DMS153 (cell line): ENCODE results near the gene SCGB1C2.
A peak's percentile ranks its signal among the peaks of the same experiment; 100 is the strongest.
"Not testable (repeated sequence)": the region's sequence is repeated elsewhere in the genome, so short reads cannot be mapped to it uniquely, and the experiment has no call there.

ENCODE experiments used
- DNase-seq: peaks from one replicate; lab custom pipeline; 2025; lab: John Stamatoyannopoulos, UW

The SCGB1C2 gene

DNA sequence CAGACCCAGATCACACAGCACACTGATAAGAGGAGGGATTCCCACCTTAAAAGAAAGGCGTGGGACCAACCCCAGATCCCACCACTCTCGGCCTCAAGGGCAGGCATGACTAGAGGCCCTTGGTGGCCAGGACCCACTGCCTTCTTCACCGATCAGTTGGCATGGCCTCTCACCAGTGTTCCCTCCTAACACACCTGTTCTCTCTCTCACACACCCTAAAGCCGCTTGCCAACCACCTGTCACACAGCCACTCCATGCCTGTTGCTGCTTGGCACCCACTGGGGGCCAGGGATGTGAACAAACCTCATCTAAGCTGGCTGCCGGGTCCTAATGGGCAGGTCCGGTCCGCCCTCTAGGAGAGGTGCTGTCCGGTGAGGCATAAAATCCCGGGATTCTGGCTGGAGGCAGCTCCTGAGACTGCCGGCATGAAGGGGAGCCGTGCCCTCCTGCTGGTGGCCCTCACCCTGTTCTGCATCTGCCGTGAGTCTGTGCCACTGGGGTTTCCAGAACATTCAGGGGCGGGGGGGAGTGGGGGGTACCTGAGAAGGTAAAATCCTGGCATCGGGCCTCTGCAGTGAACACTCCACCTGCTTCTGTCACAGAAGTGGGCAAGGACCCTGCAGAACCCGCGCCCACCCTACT is at the start of gene SCGB1C2:
Gene SCGB1C2, plus strand, starts transcription at position 404 of the 642 bp plus-strand sequence. Its CDS starts 22 bp downstream, at position 426.
- not testable (repeated sequence) for DNase-seq

DNA sequence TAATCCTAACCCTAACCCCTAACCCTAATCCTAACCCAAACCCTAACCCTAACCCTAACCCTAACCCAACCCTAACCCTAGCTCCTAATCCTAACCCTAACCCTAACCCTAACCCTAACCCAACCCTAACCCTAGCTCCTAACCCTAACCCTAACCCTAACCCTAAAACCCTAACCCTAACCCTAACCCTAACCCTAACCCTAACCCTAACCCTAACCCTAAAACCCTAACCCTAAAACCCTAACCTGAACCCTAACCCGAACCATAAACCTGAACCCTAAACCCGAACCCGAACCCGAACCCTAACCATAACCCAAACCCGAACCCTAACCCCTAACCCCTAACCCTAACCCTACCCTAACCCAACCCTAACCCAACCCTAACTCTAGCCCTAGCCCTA is 24.3 kb upstream of the SCGB1C2 start:
- DNase-seq, result not testable (repeated sequence)

- not testable (repeated sequence) for DNase-seq
Measured at GRCh38 chr17:118339-118917, 18.9 kb upstream of the SCGB1C2 start.

- not testable (repeated sequence) for DNase-seq
Measured at GRCh38 chr17:133932-134331, 3.4 kb upstream of the SCGB1C2 start.

DNA sequence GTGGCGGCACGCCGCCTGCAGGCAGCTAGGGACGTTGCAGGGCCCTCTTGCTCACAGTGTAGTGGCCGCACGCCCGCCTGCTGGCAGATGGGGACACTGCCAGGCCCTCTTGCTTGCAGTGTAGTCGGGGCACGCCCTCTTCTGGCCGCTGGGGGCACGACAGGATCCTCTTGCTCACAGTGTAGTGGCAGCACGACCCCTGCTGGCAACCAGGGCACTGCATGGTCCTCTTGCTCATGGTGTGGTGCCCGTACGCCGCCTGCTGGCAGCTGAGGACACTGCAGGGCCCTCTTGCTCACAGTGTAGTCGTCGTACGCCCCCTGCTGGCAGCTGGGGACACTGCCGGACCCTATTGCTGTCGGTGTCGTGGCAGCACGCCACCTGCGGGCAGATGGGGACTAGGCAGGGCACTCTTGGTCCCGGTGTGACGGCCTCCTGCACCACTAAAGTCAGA is 3.0 kb upstream of the SCGB1C2 start:
- DNase-seq, result not testable (repeated sequence)

GRCh38 chr17:135022-135421 is 2.3 kb upstream of the SCGB1C2 start:
- DNase-seq, result not testable (repeated sequence)

DNA sequence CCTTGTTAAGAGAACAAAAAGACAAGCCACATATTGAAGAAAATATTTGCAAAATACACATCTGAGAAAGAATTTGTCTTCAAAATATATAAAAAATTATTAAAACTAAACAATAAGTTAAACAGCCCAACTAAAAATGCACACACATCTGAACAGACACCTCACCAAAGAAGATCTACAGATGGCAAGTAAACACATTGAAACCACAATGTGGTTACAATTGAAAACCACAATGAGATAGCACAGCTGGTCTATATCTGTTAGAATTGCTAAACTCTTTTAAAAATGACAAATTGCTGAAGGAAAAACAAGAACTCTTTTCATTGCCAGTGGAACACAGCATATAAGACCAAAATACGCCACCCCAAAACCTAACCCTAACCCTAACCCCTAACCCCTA is 1.5 kb upstream of the SCGB1C2 start:
- DNase-seq, result not testable (repeated sequence)

GRCh38 chr17:136531-136930 is 838 bp upstream of the SCGB1C2 start:
- DNase-seq, result not testable (repeated sequence)

GRCh38 chr17:139401-140205 is 2.2 kb downstream of the SCGB1C2 start:
- not testable (repeated sequence) for DNase-seq

DNA sequence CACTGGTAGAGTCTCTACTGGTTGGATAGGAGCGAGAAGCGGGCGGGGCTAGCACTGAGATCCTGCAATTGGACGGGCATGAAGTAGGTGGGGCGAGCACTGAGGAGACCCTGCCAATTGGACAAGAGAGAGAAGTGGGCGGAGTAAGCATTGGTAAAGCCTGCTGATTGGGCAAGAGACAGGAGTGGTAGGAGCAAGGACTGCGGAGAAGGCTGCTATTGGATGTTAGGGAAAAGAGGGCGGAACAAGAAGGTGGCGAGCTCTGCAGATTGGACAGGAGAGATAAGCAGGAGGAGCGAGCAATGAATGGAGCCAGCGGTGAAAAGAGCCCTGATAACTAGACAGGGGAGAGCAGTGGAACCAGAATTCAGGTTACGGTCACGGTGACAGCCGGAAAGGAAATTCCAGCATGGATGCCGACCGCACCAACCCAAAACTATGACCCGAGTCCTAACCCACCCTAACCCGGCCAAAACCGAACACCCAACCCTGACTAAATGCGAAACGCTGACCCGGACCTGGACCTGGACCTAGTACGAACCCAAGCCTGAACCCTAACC is 4.8 kb downstream of the SCGB1C2 start:
- peak; percentile 4 for DNase-seq

DNA sequence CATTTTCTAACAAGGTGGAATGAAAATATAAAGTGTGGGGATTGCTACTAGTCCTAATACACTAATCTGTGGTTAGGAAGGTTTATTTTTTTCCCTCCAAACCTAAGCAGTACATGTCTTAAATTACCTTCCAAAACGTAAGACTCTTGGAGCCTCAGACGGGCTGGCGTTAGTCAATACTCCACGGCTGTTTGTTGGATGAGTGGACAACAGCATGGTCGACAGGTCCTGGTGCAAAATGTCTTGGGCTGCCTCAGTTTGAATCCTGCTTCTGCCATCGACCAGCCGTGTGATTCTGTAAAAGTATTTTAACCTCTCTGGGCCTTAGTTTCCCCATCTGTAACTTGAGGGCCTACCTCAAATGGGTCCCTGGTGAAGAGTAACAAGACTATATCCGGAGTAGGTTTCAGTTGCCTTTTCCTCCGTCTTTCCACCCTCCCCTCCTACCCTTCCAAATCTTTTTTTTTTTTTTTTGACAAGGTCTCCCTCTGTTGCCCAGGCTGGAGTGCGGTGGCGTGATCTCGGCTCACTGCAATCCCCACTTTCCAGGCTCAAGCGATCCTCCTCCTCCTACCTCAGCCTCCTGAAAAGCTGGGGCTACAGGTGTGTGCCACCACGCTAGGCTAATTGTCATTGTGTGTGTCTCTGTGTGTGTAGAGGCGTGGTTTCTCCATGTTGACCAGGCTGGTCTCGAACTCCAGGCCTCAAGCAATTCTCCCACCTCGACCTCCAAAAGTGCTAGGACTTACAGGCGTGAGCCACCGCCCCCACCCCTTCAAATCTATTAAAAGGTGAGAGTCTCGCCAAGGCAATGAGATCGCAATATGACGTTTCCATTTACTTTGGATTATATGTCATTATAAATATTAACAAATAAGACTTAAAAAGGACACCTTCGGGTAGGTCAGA is 5.8 kb downstream of the SCGB1C2 start:
- DNase-seq, result no peak

- DNase-seq, result peak; percentile 18
Measured at GRCh38 chr17:143785-144281, 6.5 kb downstream of the SCGB1C2 start.

GRCh38 chr17:144936-145670 is 7.7 kb downstream of the SCGB1C2 start:
- no peak for DNase-seq

DNA sequence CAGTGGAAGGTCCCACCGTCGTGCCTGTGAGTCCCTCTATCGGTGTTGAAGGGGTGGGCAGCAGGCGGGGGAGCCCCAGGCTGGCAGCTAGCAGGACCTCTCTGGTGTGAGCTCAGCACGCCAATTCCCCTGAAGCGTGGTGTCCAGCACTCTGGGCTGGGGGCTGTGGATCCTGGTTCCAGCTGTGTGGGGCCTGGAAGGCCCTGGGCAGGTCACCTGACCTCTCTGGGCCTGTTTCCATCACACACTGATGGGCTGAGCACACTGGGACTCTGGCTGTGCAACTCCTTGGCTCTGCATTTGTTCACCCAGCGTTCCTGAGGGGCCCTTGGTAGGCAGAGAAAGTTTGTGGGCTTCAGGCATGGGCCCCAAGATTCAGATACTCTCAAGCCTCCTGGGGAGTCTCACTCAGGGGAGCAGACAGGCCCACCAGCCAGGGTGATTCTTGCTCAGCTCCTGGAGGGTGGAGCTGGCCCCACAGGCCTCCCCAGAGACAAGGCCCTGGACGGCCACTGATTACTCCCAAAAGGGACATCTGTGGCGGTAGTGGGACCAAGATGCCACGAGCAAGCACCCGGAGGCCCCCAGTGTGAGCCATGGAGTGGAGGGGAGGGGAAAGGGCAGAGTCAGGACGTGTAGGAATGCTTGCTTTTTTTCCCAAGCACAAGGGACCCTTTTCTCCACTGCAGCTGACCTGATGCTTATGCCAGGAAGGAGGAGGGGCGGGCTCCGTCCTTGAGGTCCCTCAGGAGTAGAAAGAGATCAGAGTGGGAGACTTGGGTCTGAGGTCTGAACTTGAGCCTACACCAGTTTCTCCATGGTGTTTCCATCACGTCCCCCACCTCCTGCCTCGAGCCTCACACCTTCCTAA is 8.5 kb downstream of the SCGB1C2 start:
- no peak for DNase-seq

DNA sequence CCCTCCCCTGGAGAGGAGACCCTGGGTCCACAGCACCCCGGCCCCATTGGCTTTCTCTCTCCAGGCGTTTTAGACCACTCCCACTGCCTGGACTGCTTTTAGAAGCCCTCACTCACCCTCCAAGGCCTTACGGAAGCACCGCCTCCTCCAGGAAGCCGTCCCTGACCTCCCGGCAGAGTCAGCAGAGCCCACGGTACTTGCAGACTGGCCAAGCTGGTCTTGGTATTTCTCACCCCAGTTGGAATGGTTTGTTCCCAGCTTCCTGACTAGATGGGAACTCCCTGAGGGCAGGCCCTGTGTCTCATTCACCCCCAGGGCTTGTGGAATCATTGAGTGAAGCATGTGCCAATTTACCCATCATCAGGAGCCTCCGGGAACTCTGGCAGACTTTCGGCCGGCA is 9.2 kb downstream of the SCGB1C2 start:
- no peak for DNase-seq

DNA sequence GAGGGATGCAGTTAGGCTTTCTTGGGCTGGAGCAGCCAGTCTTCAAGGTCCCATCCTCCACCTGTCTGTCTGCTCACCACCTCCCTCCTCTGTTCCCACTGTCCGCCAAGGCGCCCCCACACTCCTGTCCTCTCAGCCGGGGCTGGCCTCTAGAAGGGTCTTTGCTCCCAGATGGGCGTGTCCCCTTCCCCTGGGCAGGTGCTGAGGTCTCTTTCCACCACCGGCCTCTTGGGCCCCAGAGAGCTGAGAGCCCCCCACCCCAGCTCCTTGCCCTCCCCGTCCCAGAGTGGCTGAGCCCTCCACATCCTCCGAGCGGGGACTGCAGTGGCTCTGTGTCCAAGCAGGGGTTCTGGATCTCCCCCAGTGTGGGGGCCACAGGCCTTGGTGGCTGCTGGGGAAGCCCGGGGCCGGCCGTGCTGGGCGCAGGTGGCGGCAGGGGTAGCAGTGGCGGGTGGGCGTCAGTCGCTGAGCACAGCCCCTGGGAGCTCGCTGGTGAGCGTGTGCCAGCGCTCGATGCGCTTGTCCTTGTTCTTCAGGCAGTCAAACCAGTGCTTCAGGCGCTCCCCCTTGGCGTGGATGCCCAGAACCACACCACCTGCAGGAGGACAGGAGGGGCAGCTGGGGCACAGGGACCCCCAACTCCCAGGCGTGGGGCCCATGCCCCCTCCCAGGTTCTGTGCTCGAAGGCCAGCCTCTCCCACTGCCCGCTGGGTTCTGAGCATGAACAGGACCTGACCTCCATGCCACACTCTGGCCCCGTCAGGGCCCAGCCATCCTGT is 9.8 kb downstream of the SCGB1C2 start:
- no peak for DNase-seq

DNA sequence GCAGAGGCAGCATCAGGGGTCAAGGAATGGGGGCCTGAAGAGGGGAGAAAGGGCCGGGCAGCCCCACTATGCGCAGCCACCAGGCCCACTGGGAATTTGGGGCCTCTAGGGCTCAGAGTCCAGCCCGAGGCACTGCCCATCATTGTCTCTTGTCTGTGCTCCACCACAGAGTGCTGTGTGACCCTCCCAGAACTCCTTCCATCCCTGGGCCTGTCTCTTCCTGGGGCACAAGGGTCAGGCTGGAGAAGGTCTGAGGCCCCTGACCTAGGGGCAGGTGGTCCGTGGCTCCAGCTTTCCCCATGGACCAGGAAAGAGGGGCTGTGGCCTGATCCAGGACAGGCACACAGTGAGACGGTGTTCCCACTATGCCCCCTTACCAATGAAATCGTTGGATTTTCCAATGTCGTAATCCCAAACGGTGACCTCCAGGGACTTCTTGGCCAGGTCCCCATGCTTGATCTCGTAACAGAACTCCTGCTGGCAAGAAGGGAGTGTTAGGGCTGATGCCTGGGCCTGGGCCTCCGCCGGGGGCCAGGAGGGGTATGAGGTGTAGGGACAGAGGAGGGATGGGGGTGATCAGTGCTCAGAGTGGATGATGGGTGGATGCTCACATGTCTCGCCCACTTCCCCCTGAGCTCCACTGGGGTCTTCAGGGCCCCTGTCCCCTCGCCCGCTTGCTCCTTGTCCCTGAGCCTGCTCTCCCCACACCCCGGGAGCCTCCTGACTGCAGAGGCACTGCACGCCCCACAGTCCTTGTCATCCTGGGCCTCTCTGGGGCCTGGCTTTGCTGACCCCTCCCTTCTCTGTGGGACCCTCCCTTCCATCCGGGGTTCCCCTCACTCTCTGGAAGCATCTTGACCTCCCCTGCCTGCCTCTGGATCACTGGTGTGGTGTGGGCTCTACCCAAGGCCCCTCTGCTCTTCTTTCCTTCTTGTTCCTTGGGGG is 10.7 kb downstream of the SCGB1C2 start:
- no peak for DNase-seq

- DNase-seq, result no peak
Measured at GRCh38 chr17:148757-149156, 11.4 kb downstream of the SCGB1C2 start.
